ENCODE results near the gene C3orf20.

C3orf20 gene

GRCh38 chr3:14818804-14819500 is 144.0 kb downstream of the C3orf20 start, which contains the start of gene FGD5:
FGD5 (plus strand) TSS chr3:14818962; CDS start chr3:14819072, 110 bp downstream.
- DNase-seq = no peak

- no peak for DNase-seq
These were observed 144.7 kb downstream of the C3orf20 start for GRCh38 chr3:14819671-14820070.

- DNase-seq = no peak
These were observed 145.2 kb downstream of the C3orf20 start for GRCh38 chr3:14820156-14820555.

GRCh38 chr3:14821151-14821550 is 146.2 kb downstream of the C3orf20 start:
- DNase-seq = no peak

- DNase-seq = no peak
These were observed 147.2 kb downstream of the C3orf20 start for GRCh38 chr3:14822134-14822533.

Data from suppressor macrophage (primary cell).